ENCODE measurements around the gene MVB12B.
A peak's percentile ranks its signal among the peaks of the same experiment; 100 is the strongest.

Gene MVB12B

GRCh38 chr9:126497660-126498275 lies 171.1 kb downstream of the MVB12B start:
- Histone ChIP-seq H3K27me3 (ENCODE audit: low read depth, low read length) (peaks cover 55% of the 10 kb centered on the region), H4K20me1 (ENCODE audit: insufficient read depth, low read length) (peaks cover 3% of the 10 kb centered on the region; the same call in 1 of the 2 replicates), H3K4me3 (ENCODE audit: low read length) (no peak overlapping the region), H3K79me2 (ENCODE audit: low read length) (no peaks in the 10 kb centered on the region), H2AFZ (ENCODE audit: low read depth, low read length) (no peak overlapping the region), H3K4me2 (ENCODE audit: low read length) (no peak overlapping the region), H3K4me1 (ENCODE audit: low read length) (no peaks in the 10 kb centered on the region), H3K36me3 (replicated peaks; ENCODE audit: low read depth, low read length) (no peaks in the 10 kb centered on the region), H3K9ac (ENCODE audit: low read length) (no peak overlapping the region), H3K27ac (ENCODE audit: low read length) (no peak overlapping the region), H3K9me3 (ENCODE audit: insufficient read depth, low read length) (no peaks in the 10 kb centered on the region)
- TF ChIP-seq, protein P1, sequence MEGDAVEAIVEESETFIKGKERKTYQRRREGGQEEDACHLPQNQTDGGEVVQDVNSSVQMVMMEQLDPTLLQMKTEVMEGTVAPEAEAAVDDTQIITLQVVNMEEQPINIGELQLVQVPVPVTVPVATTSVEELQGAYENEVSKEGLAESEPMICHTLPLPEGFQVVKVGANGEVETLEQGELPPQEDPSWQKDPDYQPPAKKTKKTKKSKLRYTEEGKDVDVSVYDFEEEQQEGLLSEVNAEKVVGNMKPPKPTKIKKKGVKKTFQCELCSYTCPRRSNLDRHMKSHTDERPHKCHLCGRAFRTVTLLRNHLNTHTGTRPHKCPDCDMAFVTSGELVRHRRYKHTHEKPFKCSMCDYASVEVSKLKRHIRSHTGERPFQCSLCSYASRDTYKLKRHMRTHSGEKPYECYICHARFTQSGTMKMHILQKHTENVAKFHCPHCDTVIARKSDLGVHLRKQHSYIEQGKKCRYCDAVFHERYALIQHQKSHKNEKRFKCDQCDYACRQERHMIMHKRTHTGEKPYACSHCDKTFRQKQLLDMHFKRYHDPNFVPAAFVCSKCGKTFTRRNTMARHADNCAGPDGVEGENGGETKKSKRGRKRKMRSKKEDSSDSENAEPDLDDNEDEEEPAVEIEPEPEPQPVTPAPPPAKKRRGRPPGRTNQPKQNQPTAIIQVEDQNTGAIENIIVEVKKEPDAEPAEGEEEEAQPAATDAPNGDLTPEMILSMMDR (IDR thresholded peaks at IDR 0.05; ENCODE audit: low read depth, low read length), result no peak
- no peak for TF ChIP-seq EZH2phosphoT487 (IDR thresholded peaks at IDR 0.05; ENCODE audit: low read depth)

- H3K9me3 ChIP-seq (ENCODE audit: insufficient read depth, low read length), result no peaks in the 10 kb centered on the region
- H3K4me1 ChIP-seq (ENCODE audit: low read length), result no peaks in the 10 kb centered on the region
- H4K20me1 ChIP-seq (ENCODE audit: insufficient read depth, low read length), result peaks cover 3% of the 10 kb centered on the region; the same call in 1 of the 2 replicates
- no peak overlapping the region for H3K9ac ChIP-seq (ENCODE audit: low read length)
- H3K27me3 ChIP-seq (ENCODE audit: low read depth, low read length), result peaks cover 53% of the 10 kb centered on the region
- no peaks in the 10 kb centered on the region for H3K79me2 ChIP-seq (ENCODE audit: low read length)
- no peaks in the 10 kb centered on the region for H3K36me3 ChIP-seq (replicated peaks; ENCODE audit: low read depth, low read length)
- no peak overlapping the region for H2AFZ ChIP-seq (ENCODE audit: low read depth, low read length)
- no peak overlapping the region for H3K4me3 ChIP-seq (ENCODE audit: low read length)
- TF ChIP-seq, protein P1 (IDR thresholded peaks at IDR 0.05; ENCODE audit: low read depth, low read length), result no peak
- no peak for TF ChIP-seq EZH2phosphoT487 (IDR thresholded peaks at IDR 0.05; ENCODE audit: low read depth)
- no peak overlapping the region for H3K4me2 ChIP-seq (ENCODE audit: low read length)
- H3K27ac ChIP-seq (ENCODE audit: low read length), result no peak overlapping the region
These were observed 171.7 kb downstream of the MVB12B start for GRCh38 chr9:126498331-126498730.

GRCh38 chr9:126499005-126499910 lies 172.6 kb downstream of the MVB12B start:
- no peak overlapping the region; the same call in 1 of the 2 replicates for H3K9ac ChIP-seq (ENCODE audit: low read length)

More at GRCh38 chr9:126499005-126499910, 172.6 kb downstream of the MVB12B start:
- H3K36me3 ChIP-seq (replicated peaks; ENCODE audit: low read depth, low read length), result no peaks in the 10 kb centered on the region
- peak overlapping the region; percentile 94 for H3K4me2 ChIP-seq (ENCODE audit: low read length)
- no peaks in the 10 kb centered on the region for H3K9me3 ChIP-seq (ENCODE audit: insufficient read depth, low read length)
- 0 out of 2 replicates have a peak overlapping the region, but pooled peaks have one; percentile 52 for H2AFZ ChIP-seq (ENCODE audit: low read depth, low read length)
- H3K27me3 ChIP-seq (ENCODE audit: low read depth, low read length), result peaks cover 44% of the 10 kb centered on the region
- no peaks in the 10 kb centered on the region for H3K79me2 ChIP-seq (ENCODE audit: low read length)
- TF ChIP-seq EZH2phosphoT487 (IDR thresholded peaks at IDR 0.05; ENCODE audit: low read depth), result no peak
- TF ChIP-seq, protein P1 (IDR thresholded peaks at IDR 0.05; ENCODE audit: low read depth, low read length), result peak; percentile 96
- no peak overlapping the region for H3K27ac ChIP-seq (ENCODE audit: low read length)
- H4K20me1 ChIP-seq (ENCODE audit: insufficient read depth, low read length), result peaks cover 3% of the 10 kb centered on the region; the same call in 1 of the 2 replicates
- H3K4me3 ChIP-seq (ENCODE audit: low read length), result peak overlapping the region; percentile 75
- H3K4me1 ChIP-seq (ENCODE audit: low read length), result no peaks in the 10 kb centered on the region

Data from OCI-LY3 (cell line).